22Rv1 (cell line): ENCODE results near the gene AGT.
"Not testable (repeated sequence)": the region's sequence is repeated elsewhere in the genome, so short reads cannot be mapped to it uniquely, and the experiment has no call there.

Experiments used
- H3K27ac ChIP-seq: fragments of 450-650 bp; 2 replicates; pipeline ENCODE4 v1.5.1; 2017
- ZFX ChIP-seq: fragments of 450-650 bp; IDR thresholded peaks from 2 replicates; pipeline ENCODE4 v1.6.1; 2017; ENCODE audit warnings: antibody characterized with exemption, borderline replicate concordance
- TF ChIP-seq, protein P1 (sequence below): fragments of 450-650 bp; IDR thresholded peaks from 2 replicates; pipeline ENCODE4 v1.5.1; 2017; ENCODE audit warnings: mild to moderate bottlenecking

AGT gene

GRCh38 chr1:230717251-230717650 lies 3.3 kb upstream of the AGT start:
- no peak overlapping the region for H3K27ac ChIP-seq
- no peak for TF ChIP-seq ZFX
- TF ChIP-seq, protein P1, sequence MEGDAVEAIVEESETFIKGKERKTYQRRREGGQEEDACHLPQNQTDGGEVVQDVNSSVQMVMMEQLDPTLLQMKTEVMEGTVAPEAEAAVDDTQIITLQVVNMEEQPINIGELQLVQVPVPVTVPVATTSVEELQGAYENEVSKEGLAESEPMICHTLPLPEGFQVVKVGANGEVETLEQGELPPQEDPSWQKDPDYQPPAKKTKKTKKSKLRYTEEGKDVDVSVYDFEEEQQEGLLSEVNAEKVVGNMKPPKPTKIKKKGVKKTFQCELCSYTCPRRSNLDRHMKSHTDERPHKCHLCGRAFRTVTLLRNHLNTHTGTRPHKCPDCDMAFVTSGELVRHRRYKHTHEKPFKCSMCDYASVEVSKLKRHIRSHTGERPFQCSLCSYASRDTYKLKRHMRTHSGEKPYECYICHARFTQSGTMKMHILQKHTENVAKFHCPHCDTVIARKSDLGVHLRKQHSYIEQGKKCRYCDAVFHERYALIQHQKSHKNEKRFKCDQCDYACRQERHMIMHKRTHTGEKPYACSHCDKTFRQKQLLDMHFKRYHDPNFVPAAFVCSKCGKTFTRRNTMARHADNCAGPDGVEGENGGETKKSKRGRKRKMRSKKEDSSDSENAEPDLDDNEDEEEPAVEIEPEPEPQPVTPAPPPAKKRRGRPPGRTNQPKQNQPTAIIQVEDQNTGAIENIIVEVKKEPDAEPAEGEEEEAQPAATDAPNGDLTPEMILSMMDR: no peak

DNA sequence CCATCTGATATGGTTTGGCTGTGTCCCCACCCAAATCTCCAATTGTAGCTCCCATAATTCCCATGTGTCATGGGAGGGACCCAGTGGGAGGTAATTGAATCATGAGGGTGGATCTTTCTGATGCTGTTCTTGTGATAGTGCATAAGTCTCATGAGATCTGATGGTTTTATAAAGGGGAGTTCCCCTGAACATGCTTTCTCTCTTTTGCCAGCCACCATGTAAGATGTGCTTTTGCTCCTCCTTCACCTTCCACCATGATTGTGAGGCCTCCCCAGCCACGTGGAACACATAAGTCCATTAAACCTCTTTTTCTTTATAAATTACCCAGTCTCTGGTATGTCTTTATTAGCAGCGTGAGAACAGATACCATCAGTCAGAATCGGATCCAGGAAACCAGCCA lies 2.5 kb upstream of the AGT start:
- H3K27ac ChIP-seq: not testable (repeated sequence)

GRCh38 chr1:230715510-230715909 lies 1.6 kb upstream of the AGT start:
- TF ChIP-seq ZFX: no peak
- TF ChIP-seq, protein P1: no peak
- no peak overlapping the region for H3K27ac ChIP-seq

DNA sequence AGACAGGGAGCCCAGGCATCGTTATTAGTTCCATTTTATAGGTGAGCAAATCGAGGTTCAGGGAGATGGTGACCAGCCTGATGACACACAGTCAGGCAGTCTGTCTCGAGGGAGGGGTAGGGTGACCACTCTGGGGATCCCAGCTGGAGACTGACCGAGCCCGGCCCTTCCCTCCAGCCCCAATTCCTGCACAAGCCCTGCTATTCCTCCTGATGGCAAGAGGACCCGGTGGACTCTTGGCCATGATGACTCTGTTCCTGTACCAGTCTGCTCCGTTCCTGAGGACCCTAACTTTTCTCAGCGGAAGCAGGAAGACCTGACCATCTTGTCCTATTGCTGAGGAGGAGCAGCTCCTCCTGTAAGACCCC lies 391 bp downstream of the AGT start:
- no peak overlapping the region for H3K27ac ChIP-seq
- TF ChIP-seq, protein P1: no peak
- TF ChIP-seq ZFX: no peak

- no peak overlapping the region for H3K27ac ChIP-seq
- TF ChIP-seq, protein P1: no peak
- no peak for TF ChIP-seq ZFX
These were observed 784 bp downstream of the AGT start for GRCh38 chr1:230713138-230713537.

DNA sequence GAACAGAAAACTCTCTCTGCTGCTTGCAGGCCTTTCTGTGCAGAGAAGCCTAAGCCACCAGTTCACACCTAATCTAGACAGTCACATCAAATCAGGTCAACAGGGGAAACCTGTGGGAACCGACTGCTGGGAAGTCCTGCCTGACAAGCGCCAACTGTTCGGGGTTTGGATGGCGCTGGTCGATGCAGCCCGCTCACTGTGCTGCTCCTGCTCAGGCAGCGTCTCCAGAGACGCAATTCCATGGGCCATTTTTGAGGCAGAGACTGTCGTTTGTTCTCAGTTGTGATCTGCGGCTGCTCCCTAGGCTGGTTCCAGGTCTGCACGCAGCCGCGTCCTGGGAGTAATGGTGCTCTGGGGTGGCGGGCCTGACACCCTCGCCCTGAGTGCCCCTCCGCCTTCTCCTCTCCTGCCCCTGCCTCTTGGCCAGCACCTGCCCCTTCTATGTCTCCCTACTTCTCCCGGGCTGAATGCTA lies 1.4 kb downstream of the AGT start:
- no peak for TF ChIP-seq ZFX
- TF ChIP-seq, protein P1: no peak
- no peak overlapping the region for H3K27ac ChIP-seq

- H3K27ac ChIP-seq: no peak overlapping the region
- no peak for TF ChIP-seq ZFX
- TF ChIP-seq, protein P1: no peak
These were observed 2.7 kb downstream of the AGT start for GRCh38 chr1:230711245-230711644.

- H3K27ac ChIP-seq: no peak overlapping the region
- TF ChIP-seq ZFX: no peak
- TF ChIP-seq, protein P1: no peak
These were observed 3.4 kb downstream of the AGT start for GRCh38 chr1:230710543-230710904.
